Fibroblast of the aortic adventitia (primary cell): ENCODE data around the gene TMEM163. TPM values are rescaled to one million over a fixed set of nuclear protein-coding genes. Genes with fewer than 3 reads are reported as not detected.

Experiments
- DNase-seq: peaks from one replicate; pipeline ENCODE4 v3.0.0-alpha.2; 2010; ENCODE audit warnings: low read depth
- H3K4me3 ChIP-seq: 2 replicates; pipeline ENCODE4 v1.5.1; 2011; ENCODE audit warnings: low read depth, mild to moderate bottlenecking, control low read depth, low read length, moderate library complexity
- CTCF ChIP-seq: IDR thresholded peaks from 2 replicates; pipeline ENCODE4 v1.5.1; 2011; ENCODE audit warnings: mild to moderate bottlenecking, low read length, control low read depth, inconsistent platforms; ENCODE audit not compliant: insufficient read depth
- total RNA-seq: library from RNA; depleted of rRNA; stranded (reverse); fragments of >200 nt; gene quantifications from 2 replicates; pipeline ENCODE4 v1.2.3, GENCODE V29; 2012; ENCODE audit warnings: low replicate concordance

TMEM163 gene
- total RNA-seq, 1 donor: not detected

- H3K4me3 ChIP-seq: no peak overlapping the region
- no peak for TF ChIP-seq CTCF
- no peak for DNase-seq
Measured at GRCh38 chr2:134491771-134492441, 226.9 kb downstream of the TMEM163 start.

GRCh38 chr2:134491022-134491421 lies 227.8 kb downstream of the TMEM163 start:
- no peak overlapping the region for H3K4me3 ChIP-seq
- TF ChIP-seq CTCF: no peak
- no peak for DNase-seq

- no peak overlapping the region for H3K4me3 ChIP-seq
- no peak for TF ChIP-seq CTCF
- no peak for DNase-seq
Measured at GRCh38 chr2:134490559-134490958, 228.2 kb downstream of the TMEM163 start.

- DNase-seq: no peak
- no peak overlapping the region for H3K4me3 ChIP-seq
- TF ChIP-seq CTCF: no peak
Measured at GRCh38 chr2:134489732-134490384, 228.9 kb downstream of the TMEM163 start.

GRCh38 chr2:134482766-134483340 lies 235.9 kb downstream of the TMEM163 start:
- no peak for TF ChIP-seq CTCF
- DNase-seq: no peak
- H3K4me3 ChIP-seq: no peak overlapping the region

- no peak for DNase-seq
- no peak overlapping the region for H3K4me3 ChIP-seq
- TF ChIP-seq CTCF: no peak
Measured at GRCh38 chr2:134482131-134482723, 236.6 kb downstream of the TMEM163 start.
